IMR-90 (cell line): ENCODE measurements around the gene ITSN1. TPM values are rescaled to one million over a fixed set of nuclear protein-coding genes. Genes with fewer than 3 reads are reported as not detected.

Source experiments
- ATAC-seq: fragments of 200-7000 bp; cut with Tn5 transposase; 2 replicates; pipeline ENCODE4 v1.9.1; 2020; ENCODE audit warnings: low read depth, mild to moderate bottlenecking, moderate library complexity
- BruUV-seq: library from RNA; stranded (reverse); fragments of 400-500 nt; replicated peaks from 2 replicates; lab custom pipeline; 2021; lab: Mats Ljungman, UMichigan
- CTCF ChIA-PET: fragments of 300-600 bp; formaldehyde crosslinking; extraction: SDS; loops from one replicate; lab custom pipeline; 2021; ENCODE audit warnings: antibody characterized with exemption; lab: Yijun Ruan, JAX
- POLR2A ChIA-PET: fragments of 300-600 bp; sonication (Branson Sonifier 250); formaldehyde crosslinking; loops from one replicate; lab custom pipeline; 2022; ENCODE audit warnings: antibody characterized with exemption; ENCODE audit not compliant: unreplicated experiment; lab: Charles Lee
- DNase-seq: peaks from one replicate; pipeline ENCODE4 v3.0.0; 2013
- H2AFZ ChIP-seq: replicated peaks from 2 replicates; pipeline ENCODE3; 2013; ENCODE audit warnings: low read length, mild to moderate bottlenecking; ENCODE audit not compliant: poor library complexity
- H2AK5ac ChIP-seq: 2 replicates; pipeline ENCODE4 v1.6.1; 2013; ENCODE audit warnings: low read depth, low read length, inconsistent platforms
- H2AK9ac ChIP-seq: replicated peaks from 2 replicates; pipeline ENCODE3; 2013; ENCODE audit warnings: mild to moderate bottlenecking, low read depth, low read length, moderate library complexity; ENCODE audit not compliant: poor library complexity
- H2BK120ac ChIP-seq: 2 replicates; pipeline ENCODE4 v1.6.1; 2013; ENCODE audit warnings: low read depth, low read length, inconsistent platforms
- H2BK15ac ChIP-seq: 3 replicates; pipeline ENCODE4 v1.6.1; 2013; ENCODE audit warnings: low read depth, low read length, inconsistent platforms
- H2BK20ac ChIP-seq: 2 replicates; pipeline ENCODE4 v1.6.1; 2013; ENCODE audit warnings: low read depth, mild to moderate bottlenecking, inconsistent platforms, low read length, moderate library complexity
- H2BK5ac ChIP-seq: 2 replicates; pipeline ENCODE4 v1.6.1; 2013; ENCODE audit warnings: mild to moderate bottlenecking, low read depth, low read length, inconsistent platforms; ENCODE audit not compliant: poor library complexity, severe bottlenecking
- H3K14ac ChIP-seq: replicated peaks from 2 replicates; pipeline ENCODE4 v1.6.1; 2013; ENCODE audit warnings: low read depth, low read length, inconsistent platforms
- H3K18ac ChIP-seq: 2 replicates; pipeline ENCODE4 v1.6.1; 2013; ENCODE audit warnings: low read depth, low read length, control low read depth
- H3K23ac ChIP-seq: 2 replicates; pipeline ENCODE4 v1.6.1; 2013; ENCODE audit warnings: low read depth, low read length, inconsistent platforms
- H3K27ac ChIP-seq: 2 replicates; pipeline ENCODE4 v1.5.1; 2013; ENCODE audit warnings: mild to moderate bottlenecking, control low read depth, low read length; ENCODE audit not compliant: insufficient read depth
- H3K27me3 ChIP-seq: 2 replicates; pipeline ENCODE4 v1.6.1; 2013; ENCODE audit warnings: low read length; ENCODE audit not compliant: control insufficient read depth, insufficient read depth
- H3K36me3 ChIP-seq: 2 replicates; pipeline ENCODE4 v1.6.1; 2013; ENCODE audit warnings: low read length, mixed read lengths; ENCODE audit not compliant: control insufficient read depth, insufficient read depth
- H3K4ac ChIP-seq: 2 replicates; pipeline ENCODE4 v1.6.1; 2013; ENCODE audit warnings: low read depth, low read length, inconsistent platforms
- H3K4me1 ChIP-seq: 2 replicates; pipeline ENCODE4 v1.6.1; 2013; ENCODE audit warnings: low read length, mixed read lengths; ENCODE audit not compliant: control insufficient read depth, insufficient read depth
- H3K4me2 ChIP-seq: 2 replicates; pipeline ENCODE4 v1.6.1; 2013; ENCODE audit warnings: low read depth, mild to moderate bottlenecking, control low read depth, low read length, moderate library complexity
- H3K4me3 ChIP-seq: 2 replicates; pipeline ENCODE4 v1.5.1; 2013; ENCODE audit warnings: low read depth, mild to moderate bottlenecking, control low read depth, low read length, moderate library complexity; ENCODE audit not compliant: insufficient read depth
- H3K56ac ChIP-seq: 2 replicates; pipeline ENCODE4 v1.6.1; 2013; ENCODE audit warnings: low read length, inconsistent platforms; ENCODE audit not compliant: insufficient read depth; ENCODE audit errors: extremely low read depth
- H3K79me1 ChIP-seq, 2 experiments: 2 replicates each; pipeline ENCODE4 v1.6.1; 2013; ENCODE audit warnings: low read length in 2 of 2, inconsistent platforms in 1 of 2, low read depth in 1 of 2
- H3K9ac ChIP-seq: 2 replicates; pipeline ENCODE4 v1.6.1; 2013; ENCODE audit warnings: low read depth, low read length, control low read depth
- H3K9me1 ChIP-seq: 2 replicates; pipeline ENCODE4 v1.6.1; 2013; ENCODE audit warnings: low read length, inconsistent platforms; ENCODE audit not compliant: insufficient read depth
- H3K9me3 ChIP-seq: 2 replicates; pipeline ENCODE4 v1.6.1; 2013; ENCODE audit warnings: low read length; ENCODE audit not compliant: control insufficient read depth, insufficient read depth
- H4K20me1 ChIP-seq: 2 replicates; pipeline ENCODE4 v1.6.1; 2013; ENCODE audit warnings: low read length, inconsistent platforms; ENCODE audit not compliant: insufficient read depth
- H4K5ac ChIP-seq: 2 replicates; pipeline ENCODE4 v1.6.1; 2013; ENCODE audit warnings: mild to moderate bottlenecking, low read depth, low read length, control low read depth
- H4K8ac ChIP-seq, 2 experiments: 2 replicates each; pipeline ENCODE4 v1.6.1; 2013; ENCODE audit warnings: low read depth in 2 of 2, low read length in 2 of 2, control low read depth in 1 of 2, inconsistent platforms in 1 of 2
- H4K91ac ChIP-seq: 2 replicates; pipeline ENCODE4 v1.6.1; 2013; ENCODE audit warnings: low read depth, low read length, inconsistent platforms; ENCODE audit not compliant: insufficient read depth
- CEBPB ChIP-seq: IDR thresholded peaks from 2 replicates; pipeline ENCODE4 v1.6.1; 2012; ENCODE audit warnings: low read depth, low read length, improper control_type of control experiment
- CHD1 ChIP-seq: IDR thresholded peaks from 2 replicates; pipeline ENCODE4 v1.6.1; 2012; ENCODE audit warnings: low read depth, low read length, improper control_type of control experiment
- FOS ChIP-seq: fragments of 150-350 bp; IDR thresholded peaks from 2 replicates; pipeline ENCODE4 v1.6.1; 2016; ENCODE audit warnings: low read depth, low read length
- MAFK ChIP-seq: IDR thresholded peaks from 2 replicates; pipeline ENCODE4 v1.6.1; 2012; ENCODE audit warnings: low read depth, low read length, improper control_type of control experiment
- MAZ ChIP-seq: IDR thresholded peaks from 2 replicates; pipeline ENCODE4 v1.6.1; 2012; ENCODE audit warnings: low read depth, mild to moderate bottlenecking, low read length, improper control_type of control experiment, moderate library complexity, borderline replicate concordance
- MXI1 ChIP-seq: IDR thresholded peaks from 2 replicates; pipeline ENCODE4 v1.6.1; 2012; ENCODE audit warnings: low read depth, mild to moderate bottlenecking, low read length, moderate library complexity, borderline replicate concordance
- POLR2A ChIP-seq: IDR thresholded peaks from 2 replicates; pipeline ENCODE4 v1.6.1; 2012; ENCODE audit warnings: mild to moderate bottlenecking, low read depth, low read length
- RAD21 ChIP-seq: IDR thresholded peaks from 2 replicates; pipeline ENCODE4 v1.6.1; 2012; ENCODE audit warnings: low read length, improper control_type of control experiment
- RFX5 ChIP-seq: IDR thresholded peaks from 2 replicates; pipeline ENCODE4 v1.8.0; 2012; ENCODE audit warnings: low read depth, mild to moderate bottlenecking, low read length, moderate library complexity
- SMC3 ChIP-seq: fragments of 150-350 bp; IDR thresholded peaks from 2 replicates; pipeline ENCODE4 v1.6.1; 2016; ENCODE audit warnings: low read depth, mild to moderate bottlenecking, antibody characterized with exemption, low read length, moderate library complexity
- WGBS, 2 experiments: methylation state at CpG; one replicate each; pipeline versions ENCODE4 v1.1.5 to v1.1.7; 2013; ENCODE audit warnings: missing lambda C conversion rate in 2 of 2; ENCODE audit not compliant: insufficient read length in 1 of 2; ENCODE audit errors: extremely low coverage in 2 of 2; 5-methylcytosine and 5-hydroxymethylcytosine counted together
- dilution Hi-C: fragments of 300-500 bp; cut with HindIII; formaldehyde crosslinking; loops from one replicate; pipeline ENCODE4 v1.14.3; 2018; ENCODE audit warnings: low sequenced_read_pairs; ENCODE audit not compliant: unreplicated experiment
- in situ Hi-C: fragments of 300-500 bp; cut with MboI; formaldehyde crosslinking; loops from 3 replicates; pipeline ENCODE4 v1.14.3; 2019; ENCODE audit warnings: low sequenced_read_pairs, inconsistent platforms, mixed read lengths
- intact Hi-C: fragments of 100-400 bp; cut with micrococcal nuclease; formaldehyde crosslinking; loops from 2 replicates; pipeline ENCODE4 v1.10.0; 2022
- polyA plus RNA-seq, 3 experiments: library from polyadenylated mRNA; depleted of rRNA; stranded (reverse); fragments of >200 nt; gene quantifications; 2 replicates each; pipeline ENCODE4 v1.2.3, GENCODE V29; 2012; ENCODE audit warnings: low replicate concordance in 1 of 3
- total RNA-seq: library from RNA; depleted of rRNA; stranded (reverse); fragments of >200 nt; gene quantifications from 2 replicates; pipeline ENCODE4 v1.2.3, GENCODE V29; 2012

The ITSN1 gene
- total and polyA plus RNA-seq, 2 of the 4 experiments (the other 2 are of a cell fraction): 45.4 to 62.0 TPM

GRCh38 chr21:33825419-33825818 is 183.1 kb downstream of the ITSN1 start:
- Histone ChIP-seq H3K14ac (peak overlapping the region; percentile 77; the same call in 1 of the 2 replicates), H3K4ac (peak overlapping the region; percentile 69), H3K9me3 (no peaks in the 10 kb centered on the region), H4K5ac (peak overlapping the region; percentile 93), H3K9me1 (peaks cover 4% of the 10 kb centered on the region; the same call in 1 of the 2 replicates), H4K20me1 (no peaks in the 10 kb centered on the region), H3K27ac (peak overlapping the region; percentile 87; the same call in 1 of the 2 replicates), H3K36me3 (peaks cover 21% of the 10 kb centered on the region), H2AK5ac (no peak overlapping the region; the same call in 1 of the 2 replicates), H4K8ac (0 out of 4 replicates have a peak overlapping the region, but pooled peaks of 1 of the 2 experiments have one; percentile 45), H2BK5ac (peak overlapping the region; percentile 71), H3K56ac (no peak overlapping the region), H2BK15ac (no peak overlapping the region), H2AFZ (no peak overlapping the region), H3K9ac (no peak overlapping the region), H3K4me1 (peaks cover 12% of the 10 kb centered on the region), H2BK120ac (peak overlapping the region; percentile 73), H3K79me1 (peaks cover 0 to 12% of the 10 kb centered on the region in 2 experiments; a peak in 1 of 4 replicates), H4K91ac (peak overlapping the region; percentile 51; the same call in 1 of the 2 replicates), H2BK20ac (0 out of 2 replicates have a peak overlapping the region, but pooled peaks have one; percentile 30), H3K4me2 (peak overlapping the region; percentile 32; the same call in 1 of the 2 replicates), H3K4me3 (no peak overlapping the region), H2AK9ac (peak overlapping the region; percentile 81), H3K23ac (peak overlapping the region; percentile 80), H3K18ac (peak overlapping the region; percentile 96), H3K27me3 (no peaks in the 10 kb centered on the region)
- DNase-seq: no peak
- ATAC-seq: peak; percentile 47; the same call in 1 of the 2 replicates
- WGBS, 2 experiments: no CpG with 5 or more reads among the region's 3 CpGs
- no TSS peak for BruUV-seq
- dilution Hi-C loops: no loop called here
- no peak for TF ChIP-seq CHD1
- no peak for TF ChIP-seq SMC3
- no peak for TF ChIP-seq MAFK
- TF ChIP-seq CEBPB: no peak
- TF ChIP-seq RFX5: no peak
- TF ChIP-seq POLR2A: no peak
- no peak for TF ChIP-seq MXI1
- TF ChIP-seq MAZ: no peak
- TF ChIP-seq RAD21: no peak
- no peak for TF ChIP-seq FOS
- ChIA-PET CTCF (no interaction called here), POLR2A (no interaction called here)
- intact Hi-C loops: loop anchor here (5.0 kb wide), 2 partner anchors 67 to 183 kb away; partner anchors contain the start of genes CRYZL1 and ITSN1
- in situ Hi-C loops: no loop called here
